OCI-LY3 (cell line): ENCODE results near the gene S100A5.

Source experiments
- CTCF ChIP-seq: fragments of 200-600, 300-600 bp; sonication (generic); IDR thresholded peaks from 2 replicates; pipeline ENCODE4 v1.5.1; 2014; ENCODE audit warnings: antibody characterized with exemption, low read length, low read depth
- EZH2phosphoT487 ChIP-seq: fragments of 200-600 bp; shearing (Covaris generic); IDR thresholded peaks from 2 replicates; pipeline ENCODE4 v1.6.1; 2018; ENCODE audit warnings: antibody characterized with exemption, mixed run types, low read depth

- TF ChIP-seq CTCF (no peak), EZH2phosphoT487 (no peak)
Observed at GRCh38 chr1:153534226-153534924, 6.4 kb downstream of the S100A5 start.
